Astrocyte of the hippocampus (primary cell): ENCODE data around the gene WDR93.

Experiments used
- DNase-seq: peaks from one replicate; pipeline ENCODE4 v3.0.0; 2011; ENCODE audit warnings: low read depth, low spot score

Gene WDR93

GRCh38 chr15:89690276-89691218, at the start of gene WDR93, which contains the start of gene PEX11A:
Gene WDR93, plus strand, starts transcription at chr15:89690811. Its CDS starts 10,936 bp downstream, at chr15:89701747.
Gene PEX11A, minus strand, starts transcription at chr15:89690754. Its CDS starts 122 bp downstream, at chr15:89690632.
- DNase-seq = peak; percentile 86

GRCh38 chr15:89641053-89641452, 49.6 kb upstream of the WDR93 start:
- DNase-seq = no peak

- DNase-seq = no peak
Measured at GRCh38 chr15:89642106-89642505, 48.5 kb upstream of the WDR93 start.

GRCh38 chr15:89645680-89646079, 44.9 kb upstream of the WDR93 start:
- no peak for DNase-seq

GRCh38 chr15:89646416-89647141, 44.0 kb upstream of the WDR93 start:
- no peak for DNase-seq

- peak; percentile 81 for DNase-seq
Measured at GRCh38 chr15:89647191-89647851, 43.3 kb upstream of the WDR93 start.

GRCh38 chr15:89648106-89649012, 42.3 kb upstream of the WDR93 start:
- DNase-seq = no peak

GRCh38 chr15:89649013-89649625, 41.5 kb upstream of the WDR93 start:
- DNase-seq = no peak

GRCh38 chr15:89649716-89650115, 40.9 kb upstream of the WDR93 start:
- no peak for DNase-seq

GRCh38 chr15:89652131-89652530, 38.5 kb upstream of the WDR93 start:
- DNase-seq = no peak

- DNase-seq = no peak
Measured at GRCh38 chr15:89652666-89653065, 37.9 kb upstream of the WDR93 start.

GRCh38 chr15:89653578-89653977, 37.0 kb upstream of the WDR93 start:
- no peak for DNase-seq

- peak; percentile 26 for DNase-seq
Measured at GRCh38 chr15:89654301-89654761, 36.3 kb upstream of the WDR93 start.

- peak; percentile 88 for DNase-seq
Measured at GRCh38 chr15:89654847-89655805, 35.5 kb upstream of the WDR93 start, which contains the start of gene KIF7. Gene KIF7, minus strand, starts transcription at chr15:89655467. Its CDS starts 2,537 bp downstream, at chr15:89652930.

- no peak for DNase-seq
Measured at GRCh38 chr15:89656116-89656815, 34.3 kb upstream of the WDR93 start.

GRCh38 chr15:89657686-89658200, 32.9 kb upstream of the WDR93 start:
- no peak for DNase-seq

GRCh38 chr15:89659295-89659694, 31.3 kb upstream of the WDR93 start:
- no peak for DNase-seq

GRCh38 chr15:89660556-89660955, 30.1 kb upstream of the WDR93 start:
- no peak for DNase-seq
